CD14-positive monocyte (primary cell): ENCODE measurements around the gene CACNA1C. TPM values are rescaled to one million over a fixed set of nuclear protein-coding genes. Genes with fewer than 3 reads are reported as not detected.

Source experiments
- DNase-seq, 3 donors: peaks; one replicate each; pipeline ENCODE4 v3.0.0-alpha.2; 2011 to 2022
- H2AFZ ChIP-seq: 2 replicates; pipeline ENCODE4 v1.6.0; 2012; ENCODE audit warnings: mild to moderate bottlenecking, low read depth, low read length, inconsistent platforms; ENCODE audit not compliant: insufficient read depth, poor library complexity, severe bottlenecking
- H3K27ac ChIP-seq, 2 donors: 1 replicate in 1 of 2; 2 replicates in 1 of 2; pipeline ENCODE4 v1.5.1; 2012 to 2013; ENCODE audit warnings: low read length in 2 of 2, control low read depth in 1 of 2, inconsistent platforms in 1 of 2, low read depth in 1 of 2, mild to moderate bottlenecking in 1 of 2
- H3K27me3 ChIP-seq, 2 donors: one replicate each; pipeline versions ENCODE4 v1.6.0 to v1.6.1; 2011 to 2013; ENCODE audit warnings: low read length in 2 of 2; ENCODE audit not compliant: control insufficient read depth in 2 of 2, insufficient read depth in 2 of 2
- H3K36me3 ChIP-seq, 2 donors: replicated peaks in 1 of 2; 1 replicate in 1 of 2; 2 replicates in 1 of 2; pipeline versions ENCODE4 v1.5.1 to v1.6.1; 2012 to 2013; ENCODE audit warnings: low read length in 2 of 2, control low read depth in 1 of 2, inconsistent platforms in 1 of 2, mild to moderate bottlenecking in 1 of 2; ENCODE audit not compliant: insufficient read depth in 2 of 2, control insufficient read depth in 1 of 2
- H3K4me1 ChIP-seq, 2 donors: 1 replicate in 1 of 2; 2 replicates in 1 of 2; pipeline versions ENCODE4 v1.5.1 to v1.6.1; 2012 to 2013; ENCODE audit warnings: low read length in 2 of 2, control low read depth in 1 of 2, inconsistent platforms in 1 of 2, mild to moderate bottlenecking in 1 of 2, moderate library complexity in 1 of 2; ENCODE audit not compliant: insufficient read depth in 2 of 2, control insufficient read depth in 1 of 2
- H3K4me2 ChIP-seq: replicated peaks from 2 replicates; pipeline ENCODE3; 2012; ENCODE audit warnings: low read length, moderate library complexity, mild to moderate bottlenecking; ENCODE audit not compliant: poor library complexity, severe bottlenecking; ENCODE audit errors: extremely low read depth
- H3K4me3 ChIP-seq, 3 experiments: fragments of 200-600 bp in 1 of 3; sonication (generic) in 1 of 3; replicated peaks in 1 of 3; 1 replicate in 2 of 3; 2 replicates in 1 of 3; pipeline ENCODE4 v1.5.1; 2011 to 2013; ENCODE audit warnings: low read length in 3 of 3, mild to moderate bottlenecking in 3 of 3, control low read depth in 2 of 3, low read depth in 2 of 3, inconsistent platforms in 1 of 3, moderate library complexity in 1 of 3
- H3K79me2 ChIP-seq: 2 replicates; pipeline ENCODE4 v1.6.0; 2012; ENCODE audit warnings: mild to moderate bottlenecking, control low read depth, inconsistent platforms, low read length, moderate library complexity; ENCODE audit not compliant: insufficient read depth
- H3K9ac ChIP-seq: 2 replicates; pipeline ENCODE4 v1.6.0; 2017; ENCODE audit warnings: low read length, mild to moderate bottlenecking; ENCODE audit not compliant: insufficient read depth, poor library complexity, severe bottlenecking
- H3K9me3 ChIP-seq, 2 donors: replicated peaks in 1 of 2; 1 replicate in 1 of 2; 2 replicates in 1 of 2; pipeline versions ENCODE4 v1.5.1 to v1.6.1; 2012 to 2013; ENCODE audit warnings: low read length in 2 of 2, control low read depth in 1 of 2; ENCODE audit not compliant: control insufficient read depth in 1 of 2, insufficient read depth in 1 of 2
- H4K20me1 ChIP-seq: 2 replicates; pipeline ENCODE4 v1.6.0; 2012; ENCODE audit warnings: mild to moderate bottlenecking, low read length, control low read depth, moderate library complexity; ENCODE audit not compliant: insufficient read depth
- H3K27ac Mint-ChIP-seq, 7 donors: one replicate each; pipeline ENCODE4 v1.8.0; 2020; ENCODE audit warnings: mild to moderate bottlenecking in 7 of 7, mixed read lengths in 7 of 7, moderate library complexity in 6 of 7, inconsistent platforms in 2 of 7
- H3K27me3 Mint-ChIP-seq, 3 donors: one replicate each; pipeline ENCODE4 v1.8.0; 2021 to 2022; ENCODE audit warnings: low read depth in 3 of 3, mild to moderate bottlenecking in 3 of 3, mixed read lengths in 3 of 3, moderate library complexity in 3 of 3, inconsistent platforms in 1 of 3
- H3K36me3 Mint-ChIP-seq, 2 donors: one replicate each; pipeline ENCODE4 v1.8.0; 2020; ENCODE audit warnings: mixed read lengths in 2 of 2, inconsistent platforms in 1 of 2, mild to moderate bottlenecking in 1 of 2
- H3K4me1 Mint-ChIP-seq: one replicate; pipeline ENCODE4 v1.8.0; 2020; ENCODE audit warnings: mild to moderate bottlenecking, mixed read lengths
- H3K4me3 Mint-ChIP-seq, 2 donors: one replicate each; pipeline ENCODE4 v1.8.0; 2020; ENCODE audit warnings: mild to moderate bottlenecking in 2 of 2, mixed read lengths in 2 of 2, moderate library complexity in 1 of 2
- H3K9me3 Mint-ChIP-seq, 7 donors: one replicate each; pipeline ENCODE4 v1.8.0; 2020 to 2022; ENCODE audit warnings: mixed read lengths in 7 of 7, mild to moderate bottlenecking in 6 of 7, moderate library complexity in 6 of 7, inconsistent platforms in 2 of 7
- CTCF ChIP-seq: fragments of 200-600 bp; IDR thresholded peaks from one replicate; pipeline ENCODE4 v1.8.0; 2022; ENCODE audit warnings: antibody characterized with exemption, mild to moderate bottlenecking
- WGBS: methylation state at CpG from one replicate; pipeline ENCODE4 v1.1.5; 2013; ENCODE audit warnings: missing lambda C conversion rate; ENCODE audit not compliant: insufficient coverage; 5-methylcytosine and 5-hydroxymethylcytosine counted together
- intact Hi-C, 2 donors: fragments of 100-400 bp; cut with micrococcal nuclease; formaldehyde crosslinking; loops; one replicate each; pipeline versions ENCODE4 v1.15.0 to v1.15.1; 2023
- polyA plus RNA-seq, 3 donors: library from polyadenylated mRNA; depleted of rRNA in 1 of 3; unstranded in 2 of 3; stranded (reverse) in 1 of 3; fragments of 300-500 nt in 2 of 3; fragments of >200 nt in 1 of 3; fragmentation: Illumina TruSeq in 2 of 3; gene quantifications; 1 replicate in 2 of 3; 2 replicates in 1 of 3; pipeline ENCODE4 v1.2.3, GENCODE V29; 2012 to 2021

Gene CACNA1C
- polyA plus RNA-seq, 3 donors, result not detected

DNA sequence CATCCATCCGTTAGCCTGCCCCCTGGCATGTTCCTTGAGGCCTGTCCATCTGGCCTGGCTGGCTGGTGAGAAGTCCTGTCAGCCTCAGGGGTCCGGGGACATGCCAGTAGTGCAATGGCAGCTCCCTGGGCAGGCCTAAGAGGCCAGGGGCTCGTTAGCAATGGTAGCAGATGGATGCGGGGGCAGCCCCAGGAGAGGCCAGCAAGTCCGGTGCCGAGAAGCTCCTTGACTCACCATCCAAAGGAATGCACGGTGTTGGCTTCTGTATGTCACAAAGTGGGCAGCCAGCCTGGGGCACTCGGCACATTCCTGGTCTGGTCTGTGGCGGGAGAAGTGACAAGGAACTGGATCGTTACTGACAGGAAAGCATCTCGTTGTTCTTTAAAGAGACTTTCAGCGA lies 319.9 kb downstream of the CACNA1C start:
- no peaks in the 10 kb centered on the region for H3K27me3 ChIP-seq
- no peaks in the 10 kb centered on the region for H4K20me1 ChIP-seq
- no peak overlapping the region for H3K9ac ChIP-seq
- no peaks in the 10 kb centered on the region for H3K9me3 Mint-ChIP-seq
- WGBS, result 95% methylated on average over 11 of the region's 12 CpGs
- H3K4me3 Mint-ChIP-seq, result no peak overlapping the region
- H2AFZ ChIP-seq, result no peak overlapping the region
- DNase-seq, result no peak
- no peak overlapping the region for H3K4me2 ChIP-seq
- no peak overlapping the region for H3K4me3 ChIP-seq
- H3K36me3 Mint-ChIP-seq, result no peaks in the 10 kb centered on the region
- H3K36me3 ChIP-seq, result no peaks in the 10 kb centered on the region
- H3K4me1 Mint-ChIP-seq, result no peaks in the 10 kb centered on the region
- intact Hi-C loops, result loop anchor here in 1 of 2 donors (5.0 kb wide), 1 partner anchor 45 kb away; no protein-coding TSS in a partner anchor
- H3K4me1 ChIP-seq, result no peaks in the 10 kb centered on the region
- H3K27ac Mint-ChIP-seq, result no peak overlapping the region
- H3K27ac ChIP-seq, result no peak overlapping the region
- H3K9me3 ChIP-seq, result no peaks in the 10 kb centered on the region
- no peaks in the 10 kb centered on the region for H3K79me2 ChIP-seq
- no peak for TF ChIP-seq CTCF
- peaks cover 0 to 8% (median 8%) of the 10 kb centered on the region in 3 donors for H3K27me3 Mint-ChIP-seq

GRCh38 chr12:2373307-2373706 lies 320.5 kb downstream of the CACNA1C start:
- Histone ChIP-seq H3K27ac (no peak overlapping the region), H3K4me1 (no peaks in the 10 kb centered on the region), H3K9me3 (no peaks in the 10 kb centered on the region), H3K4me3 (no peak overlapping the region), H3K4me2 (no peak overlapping the region), H3K36me3 (no peaks in the 10 kb centered on the region), H3K79me2 (no peaks in the 10 kb centered on the region), H3K27me3 (no peaks in the 10 kb centered on the region), H4K20me1 (no peaks in the 10 kb centered on the region), H2AFZ (no peak overlapping the region), H3K9ac (no peak overlapping the region)
- no peaks in the 10 kb centered on the region for H3K36me3 Mint-ChIP-seq
- intact Hi-C loops, result loop anchor here in 1 of 2 donors (5.0 kb wide), 1 partner anchor 46 kb away; no protein-coding TSS in a partner anchor
- no peaks in the 10 kb centered on the region for H3K4me1 Mint-ChIP-seq
- TF ChIP-seq CTCF, result no peak
- peaks cover 0 to 8% (median 8%) of the 10 kb centered on the region in 3 donors for H3K27me3 Mint-ChIP-seq
- H3K4me3 Mint-ChIP-seq, result no peak overlapping the region
- no peak for DNase-seq
- no peak overlapping the region for H3K27ac Mint-ChIP-seq
- H3K9me3 Mint-ChIP-seq, result no peaks in the 10 kb centered on the region
- WGBS, result 100% methylated on average over 4 of the region's 8 CpGs
